GM04504 (cell line): ENCODE results near the gene HOOK1.
A peak's percentile ranks its signal among the peaks of the same experiment; 100 is the strongest.
"Not testable (repeated sequence)": the region's sequence is repeated elsewhere in the genome, so short reads cannot be mapped to it uniquely, and the experiment has no call there.

Source experiments
- DNase-seq: peaks from one replicate; pipeline ENCODE4 v3.0.0-alpha.2; 2012; ENCODE audit warnings: low read depth

The HOOK1 gene

DNA sequence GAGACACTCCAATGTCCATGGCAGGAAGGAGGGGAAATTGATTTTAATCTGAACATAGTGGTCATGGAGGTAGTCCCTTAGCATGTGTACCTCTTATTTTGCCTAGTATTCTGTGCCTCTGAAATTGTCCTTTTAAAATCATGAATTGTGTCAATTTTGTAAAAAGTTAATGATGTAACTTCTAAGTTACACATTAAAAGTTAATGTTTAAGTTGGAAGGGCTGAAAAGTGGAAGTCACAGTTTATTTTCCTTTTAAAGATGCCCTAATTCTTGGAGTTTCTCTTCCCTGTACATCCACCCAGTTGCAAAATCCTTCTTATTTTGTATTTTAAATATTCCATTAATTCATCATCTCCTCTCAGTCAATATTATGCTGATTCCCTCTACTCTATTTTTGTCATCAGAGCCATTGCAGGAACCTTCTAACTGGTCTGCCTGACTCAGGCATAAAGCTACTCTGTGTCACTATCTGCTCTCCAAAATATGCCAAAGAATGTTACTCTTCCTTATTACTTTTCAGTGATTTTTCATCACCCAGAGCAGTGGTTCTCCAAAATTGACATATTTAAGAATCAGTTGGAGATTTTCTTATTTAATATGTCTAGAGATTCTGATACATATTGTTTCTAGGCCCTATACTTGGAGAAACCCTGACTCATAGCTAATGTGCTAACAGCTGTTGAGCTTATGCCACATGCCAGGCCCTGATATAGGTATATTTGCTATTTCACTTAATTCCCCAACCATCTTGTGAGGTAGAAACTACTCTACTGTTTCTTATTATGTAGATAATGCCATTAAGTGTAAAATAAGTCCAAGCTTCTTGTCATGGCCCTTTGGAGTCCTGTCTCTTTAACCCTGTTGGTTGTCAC is 5.1 kb downstream of the HOOK1 start:
- no peak for DNase-seq

DNA sequence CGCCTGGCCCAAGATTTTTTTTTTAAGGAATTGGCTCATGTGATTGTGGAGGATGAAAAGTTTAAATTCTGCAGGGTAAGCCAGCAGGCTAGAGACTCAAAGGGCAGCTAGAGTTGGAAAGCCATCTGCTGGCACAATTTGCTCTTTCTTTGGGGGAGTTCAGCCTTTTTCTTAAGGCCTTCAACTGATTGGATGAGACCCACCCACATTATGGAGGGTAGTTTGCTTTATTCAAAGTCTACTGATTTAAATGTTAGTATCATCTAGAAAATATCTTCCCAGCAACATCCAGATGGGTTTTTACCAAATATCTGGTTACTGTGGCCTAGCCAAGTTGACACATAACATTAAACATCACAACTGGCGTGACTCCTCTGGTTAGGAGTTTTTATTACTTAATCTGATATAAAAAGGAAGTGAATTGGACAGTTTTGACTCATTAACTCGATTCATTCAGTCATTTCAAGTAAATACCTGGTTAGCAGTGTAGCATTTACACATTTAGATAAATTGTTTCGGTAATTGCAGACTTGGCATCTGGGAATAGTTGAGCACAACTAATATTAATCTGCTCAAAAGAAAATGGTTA is 12.4 kb downstream of the HOOK1 start:
- DNase-seq: no peak

- no peak for DNase-seq
Observed at GRCh38 chr1:59828160-59828559, 13.4 kb downstream of the HOOK1 start.

- no peak for DNase-seq
Observed at GRCh38 chr1:59831529-59831928, 16.8 kb downstream of the HOOK1 start.

DNA sequence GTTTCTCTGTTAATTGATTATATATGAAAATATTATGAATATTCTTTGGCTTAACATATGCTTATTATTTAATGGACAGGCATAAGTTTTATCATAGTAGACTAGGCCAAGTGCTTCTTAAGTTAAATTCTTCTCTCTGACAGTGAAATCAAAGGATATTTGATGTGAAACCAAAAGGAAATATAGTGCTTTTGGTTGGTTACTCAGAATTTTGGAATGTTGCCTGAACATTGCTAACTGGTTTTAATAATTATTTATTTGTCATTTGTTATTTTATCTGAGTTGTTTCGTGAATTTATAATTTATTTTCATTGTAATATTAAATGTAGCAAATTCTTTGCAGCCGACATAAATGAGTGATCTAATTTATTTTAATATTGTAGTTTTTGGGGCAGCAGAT is 18.3 kb downstream of the HOOK1 start:
- no peak for DNase-seq

GRCh38 chr1:59833991-59834390 is 19.2 kb downstream of the HOOK1 start:
- no peak for DNase-seq

- DNase-seq: not testable (repeated sequence)
Observed at GRCh38 chr1:59837857-59838256, 23.1 kb downstream of the HOOK1 start.

DNA sequence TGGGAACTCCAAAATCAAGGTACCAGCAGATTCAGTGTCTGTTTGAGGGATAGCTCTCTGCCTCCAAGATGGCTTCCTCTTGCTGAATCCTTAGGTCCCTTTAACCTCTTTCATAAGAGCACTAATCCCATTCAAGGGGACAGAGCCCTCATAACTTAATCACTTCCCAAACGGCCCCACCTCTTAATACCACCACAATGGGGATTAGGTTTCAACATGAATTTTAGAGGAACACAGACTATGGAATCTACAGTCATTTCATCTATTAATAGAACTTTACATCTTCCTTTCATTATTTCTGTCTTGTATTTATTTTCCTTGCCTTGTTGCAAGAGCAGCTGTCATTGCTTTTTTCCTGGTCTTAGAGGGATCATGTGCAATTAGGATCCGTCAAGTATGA is 30.3 kb downstream of the HOOK1 start:
- no peak for DNase-seq

DNA sequence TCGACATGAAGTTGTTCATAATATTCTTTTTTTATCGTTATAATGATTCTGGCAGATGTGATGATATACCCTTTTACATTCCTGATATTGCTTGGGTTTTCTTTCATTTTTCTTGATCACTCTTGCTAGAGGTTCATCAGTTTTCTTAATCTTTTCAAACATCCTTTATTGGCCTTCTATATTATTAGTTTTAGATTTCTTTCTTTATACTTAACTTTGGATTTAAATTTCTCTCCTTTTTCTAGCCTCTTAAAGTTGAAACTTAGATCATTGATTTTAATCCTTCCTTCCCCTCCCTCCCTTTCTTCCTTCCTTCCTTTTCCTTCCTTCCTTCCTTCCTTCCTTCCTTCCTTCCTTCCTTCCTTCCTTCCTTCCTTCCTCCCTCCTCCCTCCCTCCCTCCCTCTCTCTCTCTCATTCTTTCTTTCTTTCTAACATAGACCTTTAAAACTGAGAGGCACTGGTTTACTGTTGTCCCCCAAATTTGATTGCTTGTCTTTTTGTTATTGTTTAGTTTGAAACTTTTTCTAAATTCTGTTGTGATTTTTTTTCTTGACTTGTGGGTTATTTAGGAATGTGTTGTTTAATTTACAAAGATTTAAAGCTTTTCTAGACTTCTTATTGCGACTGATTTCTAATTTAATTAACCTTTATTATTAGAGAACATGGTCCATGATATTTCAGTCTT is 31.6 kb downstream of the HOOK1 start:
- DNase-seq: no peak

DNA sequence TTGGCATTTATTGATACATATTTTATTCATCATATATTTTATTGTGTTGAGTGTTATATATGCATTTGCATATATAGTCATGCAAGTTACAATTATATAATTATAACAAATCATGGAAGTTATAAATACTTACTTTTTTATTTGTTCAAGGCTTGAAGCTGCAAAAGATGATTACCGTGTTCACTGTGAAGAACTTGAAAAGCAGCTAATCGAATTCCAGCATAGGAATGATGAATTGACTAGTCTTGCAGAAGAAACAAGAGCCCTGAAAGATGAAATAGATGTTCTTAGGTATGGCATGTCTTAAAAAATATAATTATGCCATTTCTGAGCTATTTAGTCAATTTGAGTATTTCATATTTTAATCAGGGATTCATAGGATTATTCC is 32.1 kb downstream of the HOOK1 start:
- DNase-seq: no peak

DNA sequence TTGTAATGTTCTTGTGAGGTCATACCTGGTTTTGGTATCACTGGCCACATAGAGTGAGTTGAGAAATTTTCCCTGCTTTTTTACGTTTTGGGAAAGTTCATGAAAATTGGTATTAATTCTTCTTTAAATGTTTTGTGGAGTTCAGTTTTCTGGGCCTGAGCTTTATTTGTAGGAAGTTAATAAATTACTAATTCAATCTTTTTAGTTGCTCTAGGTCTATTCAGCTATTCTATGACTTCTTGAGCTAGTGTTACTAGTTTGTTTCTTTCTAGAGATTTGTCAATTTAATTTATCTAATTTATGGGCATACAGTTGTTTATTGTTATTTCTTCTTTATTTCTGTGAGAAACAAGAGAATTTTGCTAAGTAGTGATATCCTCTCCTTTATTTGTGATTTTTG is 37.4 kb downstream of the HOOK1 start:
- DNase-seq: no peak

DNA sequence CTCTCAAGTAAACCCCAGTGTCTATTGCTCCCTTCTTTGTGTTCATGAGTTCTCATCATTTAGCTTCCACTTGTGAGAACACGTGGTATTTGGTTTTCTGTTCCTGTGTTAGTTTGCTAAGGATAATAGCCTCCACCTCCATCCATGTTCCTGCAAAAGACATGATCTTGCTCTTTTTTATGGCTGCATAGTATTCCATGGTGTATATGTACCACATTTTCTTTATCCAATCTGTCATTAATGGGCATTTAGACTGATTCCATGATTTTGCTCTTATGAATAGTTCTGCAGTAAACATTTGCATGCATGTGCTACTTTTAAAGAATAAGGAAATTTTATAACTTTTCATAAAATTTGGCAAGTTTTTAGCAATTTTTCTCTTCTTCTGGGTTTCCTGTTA is 40.5 kb downstream of the HOOK1 start:
- DNase-seq: not testable (repeated sequence)

DNA sequence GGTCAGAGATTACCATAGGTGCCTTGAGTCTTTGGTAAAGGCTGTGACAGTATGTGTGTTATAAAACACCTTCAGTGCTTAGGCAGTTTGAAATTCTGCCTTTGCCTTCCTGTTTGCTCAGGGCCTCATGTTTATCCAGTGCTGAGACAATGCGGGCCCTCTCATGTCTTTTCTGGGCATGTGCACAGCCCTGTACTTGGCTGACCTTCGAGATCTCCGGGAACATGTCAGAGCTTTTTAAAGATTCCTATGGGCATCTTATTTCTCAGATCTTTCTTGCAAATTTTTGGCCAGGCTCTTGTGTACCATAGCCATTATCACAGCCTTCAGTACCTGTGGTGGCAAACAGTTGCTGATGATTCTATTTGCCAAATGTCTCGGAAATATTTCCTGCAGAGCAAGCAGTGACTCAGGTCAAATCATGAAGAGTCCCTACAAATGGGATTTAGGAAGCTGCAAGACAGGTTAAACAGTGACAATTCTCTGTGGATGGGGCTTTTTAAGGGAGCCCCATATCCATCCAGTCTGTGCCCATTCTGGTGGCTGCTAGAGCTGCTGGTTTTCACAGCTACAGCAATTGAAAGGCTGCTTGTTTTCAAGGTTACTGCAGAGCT is 42.1 kb downstream of the HOOK1 start:
- DNase-seq: no peak

GRCh38 chr1:59857679-59858354 is 43.1 kb downstream of the HOOK1 start:
- no peak for DNase-seq

DNA sequence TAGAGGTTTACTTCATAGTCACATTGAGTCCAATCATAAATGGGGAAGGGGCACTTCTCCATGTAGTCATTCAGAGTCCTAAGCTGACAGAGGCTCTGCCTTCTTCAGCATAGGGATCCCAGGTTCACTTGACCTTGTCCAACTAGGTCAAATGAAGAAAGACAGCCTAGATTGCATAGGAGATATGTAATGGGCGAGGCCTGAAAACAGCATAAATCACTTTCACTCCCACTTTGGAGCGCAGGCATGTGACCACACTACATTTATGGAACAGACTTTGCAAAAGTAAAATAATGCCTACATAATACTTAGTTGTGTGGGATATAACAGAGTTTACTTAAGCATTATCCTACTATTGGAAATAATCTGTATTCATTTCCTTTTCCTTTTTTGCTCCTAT is 51.7 kb downstream of the HOOK1 start:
- no peak for DNase-seq

- no peak for DNase-seq
Observed at GRCh38 chr1:59871746-59872145, 57.0 kb downstream of the HOOK1 start.

DNA sequence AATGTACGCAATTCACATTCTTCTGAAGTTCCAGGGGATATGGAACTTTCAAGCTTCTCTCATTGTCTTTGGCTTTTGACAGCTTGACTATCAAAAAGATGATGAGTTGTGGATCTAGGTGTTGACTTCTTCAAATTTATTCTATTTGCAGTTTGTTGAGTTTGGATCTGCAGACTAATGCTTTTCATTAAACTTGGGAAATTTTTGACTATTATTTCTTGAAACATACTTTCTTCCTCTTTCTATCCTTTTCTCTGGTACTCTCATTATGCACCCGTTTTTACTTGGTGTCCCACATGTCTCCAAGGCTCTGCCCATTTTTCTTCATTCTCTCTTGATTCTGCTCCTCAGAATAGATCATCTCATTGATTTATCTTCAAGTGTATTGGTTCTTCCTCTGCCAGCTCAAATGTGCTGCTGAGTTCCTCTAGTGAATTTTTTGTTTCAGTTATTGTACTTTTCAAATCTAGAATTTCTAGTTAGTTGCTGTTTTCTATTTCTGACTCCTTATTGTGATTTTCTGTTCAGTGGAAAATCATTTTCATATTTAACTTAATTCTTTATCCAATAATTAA is 62.4 kb downstream of the HOOK1 start:
- no peak for DNase-seq

DNA sequence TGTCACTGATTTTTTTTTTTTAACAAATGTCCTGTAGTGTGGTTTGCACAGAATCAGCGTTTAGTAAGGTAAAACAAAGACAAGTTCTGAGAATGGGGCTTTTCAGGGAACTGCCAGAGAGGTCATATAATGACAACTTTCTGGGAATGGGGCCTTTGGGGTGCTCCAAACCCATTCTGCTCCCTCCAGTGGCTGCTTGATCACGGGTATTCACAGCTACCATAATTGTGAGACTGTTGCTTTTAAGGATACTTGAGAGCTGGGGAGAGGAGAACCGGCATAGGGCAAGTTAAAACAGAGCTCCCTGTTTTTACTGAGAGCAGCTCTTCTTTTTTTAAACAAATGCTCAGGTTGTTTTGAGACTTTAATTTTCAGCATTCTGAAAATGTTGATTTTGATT is 63.6 kb downstream of the HOOK1 start:
- DNase-seq: no peak

DNA sequence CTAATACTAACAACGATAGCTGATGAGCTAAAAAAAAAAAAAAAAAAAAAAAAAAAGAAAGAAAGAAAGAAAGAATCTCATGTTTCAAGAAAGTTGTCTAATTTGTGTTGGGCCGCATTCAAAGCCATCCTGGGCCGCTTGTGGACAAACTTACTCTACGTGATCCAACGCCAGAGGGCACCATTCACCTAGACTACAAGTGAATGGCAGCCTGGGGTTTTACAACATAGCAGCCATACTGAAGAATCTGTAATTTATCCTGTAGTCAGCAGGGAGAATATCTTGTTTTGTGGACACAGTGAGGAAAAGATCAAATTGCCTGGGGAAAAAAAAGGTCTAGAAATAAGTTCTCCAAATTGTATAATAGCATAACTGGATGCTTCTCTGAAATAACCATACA is 64.8 kb downstream of the HOOK1 start:
- peak; percentile 7 for DNase-seq

DNA sequence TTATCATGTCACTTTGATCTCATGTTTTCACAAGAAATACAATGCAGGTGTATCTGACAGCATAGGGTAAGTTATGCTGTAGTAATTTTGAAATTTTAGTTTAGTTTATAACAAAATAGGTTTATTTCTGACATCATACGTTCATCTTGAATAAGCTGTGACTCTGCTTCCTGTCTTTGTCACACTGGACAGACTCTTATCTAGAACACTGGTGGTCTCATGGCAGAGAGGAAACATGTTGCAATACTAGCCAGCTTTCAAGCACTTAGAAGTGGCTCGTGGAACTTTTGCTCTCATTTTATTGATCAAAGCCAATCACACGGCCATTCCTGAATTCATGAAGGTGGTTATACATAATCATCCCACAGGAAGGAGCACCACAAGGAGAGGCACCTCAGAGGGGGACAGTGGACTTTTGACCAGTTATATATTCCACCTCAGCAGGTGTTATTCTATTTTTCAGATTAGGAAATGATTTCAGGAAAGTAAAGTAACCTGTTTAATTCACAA is 65.3 kb downstream of the HOOK1 start:
- DNase-seq: no peak

DNA sequence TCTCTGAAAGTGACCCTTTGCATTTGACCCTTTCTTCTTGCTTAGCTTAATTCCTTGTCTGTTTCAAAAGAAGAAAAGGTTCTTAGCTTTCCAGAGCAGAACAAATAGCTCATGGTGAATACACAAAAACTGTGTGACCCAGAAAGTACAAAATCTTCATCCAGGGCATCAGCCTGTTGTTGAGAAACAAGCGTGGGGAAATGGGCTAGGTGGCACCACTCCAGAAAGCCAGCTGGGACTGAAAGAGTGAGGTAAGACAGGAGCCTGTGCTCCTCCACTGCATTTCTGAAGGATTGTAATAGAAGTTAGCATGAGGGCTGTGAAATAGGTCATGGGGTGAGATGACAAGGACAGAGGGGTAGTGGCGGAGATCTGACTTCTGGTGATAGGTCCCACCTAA is 66.0 kb downstream of the HOOK1 start:
- DNase-seq: no peak
